Fibroblast of lung (primary cell): ENCODE measurements around the gene BANF2. TPM values are rescaled to one million over a fixed set of nuclear protein-coding genes. Genes with fewer than 3 reads are reported as not detected.

Source experiments
- DNase-seq, 2 donors: peaks; one replicate each; pipeline versions ENCODE4 v3.0.0 to v3.0.0-alpha.2; 2010; ENCODE audit warnings: low read depth in 2 of 2
- H2AFZ ChIP-seq: 2 replicates; pipeline ENCODE4 v1.5.1; 2012; ENCODE audit warnings: low read length, control low read depth, inconsistent platforms
- H3K27ac ChIP-seq: 2 replicates; pipeline ENCODE4 v1.5.1; 2011; ENCODE audit warnings: low read length, control low read depth; ENCODE audit not compliant: insufficient read depth
- H3K27me3 ChIP-seq: 2 replicates; pipeline ENCODE4 v1.5.1; 2011; ENCODE audit warnings: mild to moderate bottlenecking, low read length; ENCODE audit not compliant: control insufficient read depth, insufficient read depth
- H3K36me3 ChIP-seq: 2 replicates; pipeline ENCODE4 v1.5.1; 2011; ENCODE audit warnings: low read length; ENCODE audit not compliant: control insufficient read depth, insufficient read depth
- H3K4me1 ChIP-seq: 2 replicates; pipeline ENCODE4 v1.5.1; 2011; ENCODE audit warnings: low read length; ENCODE audit not compliant: control insufficient read depth, insufficient read depth; ENCODE audit errors: extremely low read depth
- H3K4me2 ChIP-seq: 2 replicates; pipeline ENCODE4 v1.5.1; 2011; ENCODE audit warnings: low read length, control low read depth; ENCODE audit not compliant: insufficient read depth; ENCODE audit errors: extremely low read depth
- H3K4me3 ChIP-seq, 4 experiments: fragments of 200-600 bp in 1 of 4; sonication (generic) in 1 of 4; replicated peaks in 1 of 4; 2 replicates each; pipeline ENCODE4 v1.5.1; 2011 to 2016; ENCODE audit warnings: low read length in 4 of 4, low read depth in 3 of 4, mild to moderate bottlenecking in 3 of 4, control low read depth in 2 of 4, inconsistent platforms in 1 of 4, mixed read lengths in 1 of 4; ENCODE audit not compliant: insufficient read depth in 1 of 4; ENCODE audit errors: control extremely low read depth in 1 of 4
- H3K79me2 ChIP-seq: 2 replicates; pipeline ENCODE4 v1.5.1; 2012; ENCODE audit warnings: mild to moderate bottlenecking, low read length, inconsistent platforms; ENCODE audit not compliant: control insufficient read depth, insufficient read depth
- H3K9ac ChIP-seq: 2 replicates; pipeline ENCODE4 v1.5.1; 2011; ENCODE audit warnings: mild to moderate bottlenecking, low read length, control low read depth; ENCODE audit not compliant: insufficient read depth
- H3K9me3 ChIP-seq: 2 replicates; pipeline ENCODE4 v1.5.1; 2012; ENCODE audit warnings: low read depth, low read length; ENCODE audit not compliant: control insufficient read depth, insufficient read depth
- H4K20me1 ChIP-seq: 2 replicates; pipeline ENCODE4 v1.5.1; 2011; ENCODE audit warnings: low read length; ENCODE audit not compliant: control insufficient read depth, insufficient read depth; ENCODE audit errors: extremely low read depth
- EZH2 ChIP-seq: IDR thresholded peaks from 2 replicates; pipeline ENCODE4 v1.5.1; 2012; ENCODE audit warnings: low read length, control low read depth, mild to moderate bottlenecking; ENCODE audit errors: missing control alignments
- polyA plus RNA-seq, 2 donors: library from polyadenylated mRNA; depleted of rRNA in 1 of 2; stranded (reverse) in 1 of 2; unstranded in 1 of 2; fragments of >200 nt; gene quantifications; 2 replicates each; pipeline ENCODE4 v1.2.1, GENCODE V29; 2011 to 2012; ENCODE audit warnings: missing spikeins in 1 of 2
- total RNA-seq: library from RNA; depleted of rRNA; stranded (reverse); fragments of >200 nt; gene quantifications from 2 replicates; pipeline ENCODE4 v1.2.1, GENCODE V29; 2014
- TF ChIP-seq, protein P1 (sequence below), 2 donors: IDR thresholded peaks in 1 of 2; conservative IDR thresholded peaks in 1 of 2; 1 replicate in 1 of 2; 2 replicates in 1 of 2; pipeline ENCODE4 v1.5.1; 2011 to 2012; ENCODE audit warnings: low read length in 2 of 2, control low read depth in 1 of 2, inconsistent platforms in 1 of 2, low read depth in 1 of 2, mild to moderate bottlenecking in 1 of 2

BANF2 gene
- total and polyA plus RNA-seq, 2 donors (not counting 1 experiment from before 2014, with no cell fraction given), result not detected

DNA sequence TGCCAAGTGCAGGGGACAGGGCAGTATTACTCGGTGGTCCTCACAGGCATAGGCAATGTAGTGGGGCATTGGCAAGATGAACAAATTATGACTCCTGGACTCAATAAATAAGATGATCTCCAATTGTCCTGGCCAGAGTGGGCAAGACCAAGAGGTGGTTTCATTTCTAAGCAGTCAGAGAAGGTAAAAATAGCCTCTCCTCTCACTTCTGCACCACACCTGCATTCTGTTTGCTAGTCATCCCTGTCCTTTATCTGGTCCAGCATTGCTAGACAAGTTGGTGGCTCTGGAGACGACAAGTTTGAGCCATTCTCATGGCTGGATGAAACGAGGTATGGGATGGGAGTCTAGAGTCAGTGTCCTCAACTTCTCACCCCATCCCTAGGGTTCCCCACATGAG lies 83.0 kb downstream of the BANF2 start:
- H3K4me3 ChIP-seq, result no peak overlapping the region
- H3K4me2 ChIP-seq, result no peak overlapping the region
- H3K9ac ChIP-seq, result no peak overlapping the region
- H3K9me3 ChIP-seq, result no peaks in the 10 kb centered on the region
- H2AFZ ChIP-seq, result no peak overlapping the region
- no peaks in the 10 kb centered on the region for H3K79me2 ChIP-seq
- no peak overlapping the region for H3K27ac ChIP-seq
- H4K20me1 ChIP-seq, result no peaks in the 10 kb centered on the region
- no peaks in the 10 kb centered on the region for H3K27me3 ChIP-seq
- H3K36me3 ChIP-seq, result no peaks in the 10 kb centered on the region
- no peak for DNase-seq
- H3K4me1 ChIP-seq, result no peaks in the 10 kb centered on the region
- TF ChIP-seq EZH2, result no peak
- TF ChIP-seq, protein P1, sequence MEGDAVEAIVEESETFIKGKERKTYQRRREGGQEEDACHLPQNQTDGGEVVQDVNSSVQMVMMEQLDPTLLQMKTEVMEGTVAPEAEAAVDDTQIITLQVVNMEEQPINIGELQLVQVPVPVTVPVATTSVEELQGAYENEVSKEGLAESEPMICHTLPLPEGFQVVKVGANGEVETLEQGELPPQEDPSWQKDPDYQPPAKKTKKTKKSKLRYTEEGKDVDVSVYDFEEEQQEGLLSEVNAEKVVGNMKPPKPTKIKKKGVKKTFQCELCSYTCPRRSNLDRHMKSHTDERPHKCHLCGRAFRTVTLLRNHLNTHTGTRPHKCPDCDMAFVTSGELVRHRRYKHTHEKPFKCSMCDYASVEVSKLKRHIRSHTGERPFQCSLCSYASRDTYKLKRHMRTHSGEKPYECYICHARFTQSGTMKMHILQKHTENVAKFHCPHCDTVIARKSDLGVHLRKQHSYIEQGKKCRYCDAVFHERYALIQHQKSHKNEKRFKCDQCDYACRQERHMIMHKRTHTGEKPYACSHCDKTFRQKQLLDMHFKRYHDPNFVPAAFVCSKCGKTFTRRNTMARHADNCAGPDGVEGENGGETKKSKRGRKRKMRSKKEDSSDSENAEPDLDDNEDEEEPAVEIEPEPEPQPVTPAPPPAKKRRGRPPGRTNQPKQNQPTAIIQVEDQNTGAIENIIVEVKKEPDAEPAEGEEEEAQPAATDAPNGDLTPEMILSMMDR (conservative IDR thresholded peaks at IDR 0.05 in 1 of 2, IDR thresholded peaks at IDR 0.05 in 1 of 2; ENCODE audit: low read depth in 1 of 2, low read length in 2 of 2), result no peak

DNA sequence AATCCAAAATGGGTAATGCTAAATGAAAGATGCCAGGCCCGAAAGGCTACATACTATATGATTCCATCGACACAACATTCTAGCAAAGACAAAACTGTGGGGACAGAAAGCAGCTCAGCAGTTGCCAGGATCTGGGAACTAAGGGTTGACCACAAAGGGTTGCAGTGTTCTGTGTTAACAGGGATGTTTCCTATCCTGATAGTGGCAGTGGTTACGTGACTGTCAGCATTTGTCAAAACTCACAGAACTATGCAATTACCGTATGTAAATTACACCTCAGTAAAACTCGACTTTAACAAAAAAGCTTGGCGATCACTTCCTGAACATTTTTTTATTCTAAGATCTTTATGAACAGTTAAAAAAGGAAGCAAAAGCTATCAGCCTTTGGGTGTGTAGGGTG lies 83.9 kb downstream of the BANF2 start:
- no peaks in the 10 kb centered on the region for H3K36me3 ChIP-seq
- TF ChIP-seq EZH2, result no peak
- TF ChIP-seq, protein P1 (conservative IDR thresholded peaks at IDR 0.05 in 1 of 2, IDR thresholded peaks at IDR 0.05 in 1 of 2; ENCODE audit: low read depth in 1 of 2, low read length in 2 of 2), result no peak
- H3K79me2 ChIP-seq, result no peaks in the 10 kb centered on the region
- no peaks in the 10 kb centered on the region for H3K4me1 ChIP-seq
- H2AFZ ChIP-seq, result no peak overlapping the region
- no peak overlapping the region for H3K27ac ChIP-seq
- no peaks in the 10 kb centered on the region for H4K20me1 ChIP-seq
- no peak overlapping the region for H3K4me2 ChIP-seq
- H3K4me3 ChIP-seq, result no peak overlapping the region
- no peak overlapping the region for H3K9ac ChIP-seq
- H3K27me3 ChIP-seq, result no peaks in the 10 kb centered on the region
- H3K9me3 ChIP-seq, result no peaks in the 10 kb centered on the region
- no peak for DNase-seq

DNA sequence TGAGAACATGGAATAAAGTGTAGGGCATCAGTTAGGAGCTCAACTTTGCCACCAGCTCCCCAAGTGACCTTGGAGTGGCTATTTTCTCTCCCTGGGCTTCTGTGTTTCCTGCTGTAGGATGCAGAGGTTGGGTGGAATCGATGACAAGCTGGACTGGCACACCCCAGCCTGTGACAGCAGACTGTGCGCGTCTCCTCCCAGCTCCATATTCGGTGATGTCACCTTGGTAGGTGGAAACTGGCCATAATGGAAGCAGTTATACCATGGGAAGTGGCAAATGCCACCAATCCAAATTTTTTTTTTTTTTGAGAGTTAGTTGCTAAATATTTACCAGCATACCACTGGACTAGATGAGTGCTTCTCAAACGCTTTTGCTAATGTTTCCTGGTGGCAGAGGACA lies 85.2 kb downstream of the BANF2 start:
- Histone ChIP-seq H3K4me2 (no peak overlapping the region), H3K36me3 (no peaks in the 10 kb centered on the region)
- DNase-seq, result no peak

More for the DNA sequence above, 85.2 kb downstream of the BANF2 start:
- no peaks in the 10 kb centered on the region for H4K20me1 ChIP-seq
- no peaks in the 10 kb centered on the region for H3K27me3 ChIP-seq
- H3K9me3 ChIP-seq, result no peaks in the 10 kb centered on the region
- no peak overlapping the region for H3K27ac ChIP-seq
- TF ChIP-seq, protein P1 (conservative IDR thresholded peaks at IDR 0.05 in 1 of 2, IDR thresholded peaks at IDR 0.05 in 1 of 2; ENCODE audit: low read depth in 1 of 2, low read length in 2 of 2), result no peak
- TF ChIP-seq EZH2, result no peak
- no peaks in the 10 kb centered on the region for H3K79me2 ChIP-seq
- no peak overlapping the region for H3K4me3 ChIP-seq
- no peaks in the 10 kb centered on the region for H3K4me1 ChIP-seq
- H2AFZ ChIP-seq, result no peak overlapping the region
- H3K9ac ChIP-seq, result no peak overlapping the region

Other genes starting within 250 kb of the BANF2 start
- gene BFSP1, start 168.6 kb upstream of the BANF2 start, total RNA-seq, result 1.8 and 2.3 TPM in 2 replicates
- gene BFSP1, start 168.6 kb upstream of the BANF2 start, polyA plus RNA-seq, result 1.5 TPM in 2 replicates
- gene DSTN, start 129.9 kb upstream of the BANF2 start, total RNA-seq, result 249 and 289 TPM in 2 replicates
- gene DSTN, start 129.9 kb upstream of the BANF2 start, polyA plus RNA-seq, result 276 and 737 TPM in 2 replicates
- gene RRBP1, start 17.7 kb upstream of the BANF2 start, total RNA-seq, result 143 and 233 TPM in 2 replicates
- 169 and 191 TPM in 2 replicates for gene RRBP1, start 17.7 kb upstream of the BANF2 start, polyA plus RNA-seq